Ovary (tissue), 3 donors: Measurements from ENCODE around the gene LMAN2L.

Experiments used
- CTCF ChIP-seq, 3 donors: fragments of 450-650 bp in 2 of 3; fragments of 200-600 bp in 1 of 3; IDR thresholded peaks; one replicate each; pipeline versions ENCODE4 v1.5.1 to v1.8.0; 2016 to 2022; ENCODE audit warnings: antibody characterized with exemption in 3 of 3, mild to moderate bottlenecking in 1 of 3
- POLR2A ChIP-seq: fragments of 450-650 bp; IDR thresholded peaks from one replicate; pipeline ENCODE4 v1.6.1; 2017; ENCODE audit warnings: antibody characterized with exemption, mild to moderate bottlenecking, moderate library complexity
- donor health status: DM: no; HTN: no; CAD: no.

GRCh38 chr2:96789245-96789617 lies 49.4 kb upstream of the LMAN2L start:
- TF ChIP-seq CTCF (IDR thresholded peaks at IDR 0.05) (no peak), POLR2A (no peak)
